ENCODE measurements around the gene LAMC3.

Gene LAMC3

DNA sequence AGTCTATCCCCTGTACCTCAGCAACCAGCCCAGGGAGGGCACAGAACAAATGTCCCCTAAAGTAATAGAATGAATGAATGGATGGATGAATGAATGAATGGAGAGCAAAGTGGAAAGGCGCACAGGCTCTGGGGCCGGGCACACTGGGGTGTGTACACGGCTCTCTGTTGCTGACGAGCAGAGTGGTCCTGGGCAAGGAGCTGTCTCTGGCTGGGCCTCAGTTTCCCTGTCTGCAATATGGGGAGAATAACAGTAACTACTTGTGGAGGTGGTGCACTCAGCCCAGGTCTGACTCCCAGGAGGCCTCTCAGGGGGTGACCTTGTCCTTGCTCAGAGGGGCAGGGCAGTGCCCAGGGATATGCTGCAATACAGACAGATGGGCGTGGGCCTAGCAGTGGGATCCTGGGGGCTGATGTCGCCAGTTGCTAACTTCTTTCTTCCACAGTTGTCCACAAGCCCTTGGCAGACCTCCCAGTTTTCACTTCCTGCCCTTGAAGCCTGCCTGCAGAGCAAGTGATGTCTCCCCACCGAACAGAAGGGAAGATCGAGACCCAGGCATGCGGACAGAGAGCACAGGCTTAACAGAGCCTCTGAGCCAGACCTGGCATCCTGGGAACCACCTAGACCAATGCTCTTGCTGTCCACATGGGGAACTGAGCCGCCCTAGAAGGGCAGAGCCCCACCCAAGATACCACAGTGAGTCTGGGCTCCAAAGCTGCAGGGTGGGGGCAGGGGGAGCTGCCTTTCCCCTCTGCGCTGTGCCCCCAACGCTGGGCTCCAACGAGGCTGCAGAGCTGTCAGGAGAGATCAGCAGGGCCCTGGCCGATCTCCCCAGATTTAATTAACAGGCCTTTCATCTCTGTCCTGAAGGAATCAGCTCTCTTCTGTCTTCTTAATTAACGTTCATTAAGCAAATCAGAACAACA lies 13.6 kb upstream of the LAMC3 start:
- H3K36me3 ChIP-seq (ENCODE audit: control insufficient read depth in 4 of 4, insufficient read depth in 4 of 4, low read length in 3 of 4) = no peaks in the 10 kb centered on the region
- ChIA-PET CTCF (interaction anchor here (0.7 kb wide), 1 partner anchor 48 kb away, joined by 3 read pairs; no protein-coding TSS in a partner anchor), POLR2A (no interaction called here)
- no peak overlapping the region for H3K27ac ChIP-seq (ENCODE audit: insufficient read depth in 1 of 2, low read depth in 1 of 2, low read length in 2 of 2, poor library complexity in 1 of 2, severe bottlenecking in 2 of 2)
- H3K4me1 ChIP-seq (ENCODE audit: control extremely low read depth in 1 of 4, control insufficient read depth in 4 of 4, insufficient read depth in 4 of 4, low read length in 3 of 4) = peaks cover 0 to 35% (median 15%) of the 10 kb centered on the region in 4 experiments
- peaks cover 0 to 16% (median 0%) of the 10 kb centered on the region in 5 experiments for H3K27me3 ChIP-seq (replicated peaks in 2 of 5; ENCODE audit: control insufficient read depth in 4 of 5, insufficient read depth in 5 of 5, low read length in 4 of 5)
- peak; percentile 22 to 59 (median 50) for DNase-seq
- no peaks in the 10 kb centered on the region for H3K9me3 ChIP-seq (ENCODE audit: control extremely low read depth in 1 of 5, control insufficient read depth in 4 of 5, insufficient read depth in 2 of 5, low read depth in 1 of 5, low read length in 4 of 5)
- H3K4me3 ChIP-seq (ENCODE audit: control insufficient read depth in 1 of 7, extremely low read depth in 1 of 7, insufficient read depth in 4 of 7, low read depth in 2 of 7, low read length in 6 of 7) = no peak overlapping the region
- WGBS (ENCODE audit: insufficient coverage) = 46% methylated on average over 14 of the region's 15 CpGs

DNA sequence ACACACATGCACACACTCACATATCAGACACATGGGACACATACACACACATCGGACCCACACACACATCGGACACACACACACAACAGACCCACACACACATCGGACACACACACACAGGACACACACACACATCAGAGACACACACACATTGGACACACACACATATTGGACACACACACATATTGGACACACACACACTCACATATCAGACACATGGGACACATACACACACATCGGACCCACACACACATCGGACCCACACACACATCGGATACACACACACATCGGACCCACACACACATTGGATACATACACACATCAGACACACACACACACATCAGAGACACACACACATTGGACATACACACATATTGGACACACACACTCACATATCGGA lies 12.8 kb upstream of the LAMC3 start:
- Histone ChIP-seq H3K9me3 (ENCODE audit: control extremely low read depth in 1 of 5, control insufficient read depth in 4 of 5, insufficient read depth in 2 of 5, low read depth in 1 of 5, low read length in 4 of 5) (no peaks in the 10 kb centered on the region), H3K4me1 (ENCODE audit: control extremely low read depth in 1 of 4, control insufficient read depth in 4 of 4, insufficient read depth in 4 of 4, low read length in 3 of 4) (peaks cover 0 to 30% (median 15%) of the 10 kb centered on the region in 4 experiments), H3K4me3 (ENCODE audit: control insufficient read depth in 1 of 7, extremely low read depth in 1 of 7, insufficient read depth in 4 of 7, low read depth in 2 of 7, low read length in 6 of 7) (no peak overlapping the region), H3K27me3 (replicated peaks in 2 of 5; ENCODE audit: control insufficient read depth in 4 of 5, insufficient read depth in 5 of 5, low read length in 4 of 5) (peaks cover 0 to 16% (median 0%) of the 10 kb centered on the region in 5 experiments), H3K27ac (ENCODE audit: insufficient read depth in 1 of 2, low read depth in 1 of 2, low read length in 2 of 2, poor library complexity in 1 of 2, severe bottlenecking in 2 of 2) (no peak overlapping the region), H3K36me3 (ENCODE audit: control insufficient read depth in 4 of 4, insufficient read depth in 4 of 4, low read length in 3 of 4) (no peaks in the 10 kb centered on the region)
- DNase-seq = no peak
- WGBS (ENCODE audit: insufficient coverage) = 98% methylated on average over 8 of the region's 8 CpGs
- ChIA-PET POLR2A (no interaction called here), CTCF (interaction anchor here (1.1 to 8.3 kb wide), 2 partner anchors 79 to 129 kb away, joined by 3 to 123 read pairs; no protein-coding TSS in a partner anchor)

DNA sequence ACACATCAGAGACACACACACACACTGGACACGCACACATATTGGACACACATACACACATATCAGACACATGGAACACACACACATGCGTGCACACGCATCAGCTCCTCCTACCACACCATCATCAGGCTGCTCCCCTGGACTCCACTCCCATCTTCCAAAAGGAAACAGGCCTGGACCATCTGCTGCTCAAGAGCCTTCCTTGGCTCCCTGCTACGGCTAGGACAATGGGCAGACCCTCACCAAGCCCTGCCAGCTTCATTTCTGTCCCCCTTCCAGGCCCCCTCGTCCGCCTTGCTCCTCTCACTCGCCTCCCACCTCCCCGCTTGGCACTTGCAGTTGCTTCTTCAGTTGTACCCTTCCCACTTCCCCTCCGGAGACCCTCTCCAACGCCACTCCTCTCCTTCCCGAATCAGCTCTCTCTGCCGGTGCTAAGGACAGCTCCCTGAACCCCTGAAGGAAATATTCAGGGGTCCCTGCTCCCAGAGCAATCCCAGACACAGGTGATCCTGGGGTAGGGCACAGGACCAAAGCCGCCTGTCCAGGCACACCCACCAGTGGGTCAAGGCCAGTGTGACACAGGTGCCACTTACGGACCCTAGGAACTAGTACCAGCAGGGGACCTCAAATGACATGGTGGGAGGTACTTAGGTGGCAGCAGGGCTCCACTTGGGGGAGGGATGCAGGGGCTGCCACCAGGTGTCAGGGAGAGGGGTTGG lies 12.1 kb upstream of the LAMC3 start:
- Histone ChIP-seq H3K36me3 (ENCODE audit: control insufficient read depth in 4 of 4, insufficient read depth in 4 of 4, low read length in 3 of 4) (no peaks in the 10 kb centered on the region), H3K4me3 (ENCODE audit: control insufficient read depth in 1 of 7, extremely low read depth in 1 of 7, insufficient read depth in 4 of 7, low read depth in 2 of 7, low read length in 6 of 7) (no peak overlapping the region), H3K4me1 (ENCODE audit: control extremely low read depth in 1 of 4, control insufficient read depth in 4 of 4, insufficient read depth in 4 of 4, low read length in 3 of 4) (peaks cover 0 to 30% (median 15%) of the 10 kb centered on the region in 4 experiments), H3K27ac (ENCODE audit: insufficient read depth in 1 of 2, low read depth in 1 of 2, low read length in 2 of 2, poor library complexity in 1 of 2, severe bottlenecking in 2 of 2) (no peak overlapping the region), H3K9me3 (ENCODE audit: control extremely low read depth in 1 of 5, control insufficient read depth in 4 of 5, insufficient read depth in 2 of 5, low read depth in 1 of 5, low read length in 4 of 5) (no peaks in the 10 kb centered on the region), H3K27me3 (replicated peaks in 2 of 5; ENCODE audit: control insufficient read depth in 4 of 5, insufficient read depth in 5 of 5, low read length in 4 of 5) (peaks cover 0 to 16% (median 0%) of the 10 kb centered on the region in 5 experiments)
- ChIA-PET CTCF (interaction anchor here (0.7 to 8.3 kb wide), 8 partner anchors 15 to 295 kb away, joined by 3 to 123 read pairs (median 8); no protein-coding TSS in a partner anchor), POLR2A (no interaction called here)
- WGBS (ENCODE audit: insufficient coverage) = 90% methylated on average over 13 of the region's 14 CpGs
- DNase-seq = no peak

DNA sequence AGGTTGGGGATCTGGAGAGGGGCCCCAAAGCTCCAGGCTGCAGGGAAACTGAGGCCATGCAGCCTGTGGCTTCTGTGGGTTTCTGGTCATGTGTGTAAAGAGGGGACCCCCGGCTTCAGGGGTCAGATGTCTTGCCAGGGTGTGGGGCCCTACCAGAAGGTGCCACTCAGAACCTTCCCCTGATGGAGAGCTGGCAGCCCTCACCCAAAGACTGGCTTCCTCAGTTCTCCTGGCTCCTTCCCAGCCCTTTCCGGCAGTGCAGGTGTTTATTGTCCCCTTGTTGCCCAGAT lies 11.6 kb upstream of the LAMC3 start:
- Histone ChIP-seq H3K4me3 (ENCODE audit: control insufficient read depth in 1 of 7, extremely low read depth in 1 of 7, insufficient read depth in 4 of 7, low read depth in 2 of 7, low read length in 6 of 7) (no peak overlapping the region), H3K36me3 (ENCODE audit: control insufficient read depth in 4 of 4, insufficient read depth in 4 of 4, low read length in 3 of 4) (no peaks in the 10 kb centered on the region), H3K4me1 (ENCODE audit: control extremely low read depth in 1 of 4, control insufficient read depth in 4 of 4, insufficient read depth in 4 of 4, low read length in 3 of 4) (peaks cover 0 to 30% (median 15%) of the 10 kb centered on the region in 4 experiments), H3K27ac (ENCODE audit: insufficient read depth in 1 of 2, low read depth in 1 of 2, low read length in 2 of 2, poor library complexity in 1 of 2, severe bottlenecking in 2 of 2) (no peak overlapping the region), H3K27me3 (replicated peaks in 2 of 5; ENCODE audit: control insufficient read depth in 4 of 5, insufficient read depth in 5 of 5, low read length in 4 of 5) (peaks cover 0 to 16% (median 0%) of the 10 kb centered on the region in 5 experiments), H3K9me3 (ENCODE audit: control extremely low read depth in 1 of 5, control insufficient read depth in 4 of 5, insufficient read depth in 2 of 5, low read depth in 1 of 5, low read length in 4 of 5) (no peaks in the 10 kb centered on the region)
- POLR2A ChIA-PET = no interaction called here
- CTCF ChIA-PET = interaction anchor here (1.0 to 8.3 kb wide), 8 partner anchors 9 to 296 kb away, joined by 3 to 123 read pairs (median 8); no protein-coding TSS in a partner anchor
- DNase-seq = no peak
- WGBS (ENCODE audit: insufficient coverage) = 20% methylated on average over 1 of the region's 2 CpGs

DNA sequence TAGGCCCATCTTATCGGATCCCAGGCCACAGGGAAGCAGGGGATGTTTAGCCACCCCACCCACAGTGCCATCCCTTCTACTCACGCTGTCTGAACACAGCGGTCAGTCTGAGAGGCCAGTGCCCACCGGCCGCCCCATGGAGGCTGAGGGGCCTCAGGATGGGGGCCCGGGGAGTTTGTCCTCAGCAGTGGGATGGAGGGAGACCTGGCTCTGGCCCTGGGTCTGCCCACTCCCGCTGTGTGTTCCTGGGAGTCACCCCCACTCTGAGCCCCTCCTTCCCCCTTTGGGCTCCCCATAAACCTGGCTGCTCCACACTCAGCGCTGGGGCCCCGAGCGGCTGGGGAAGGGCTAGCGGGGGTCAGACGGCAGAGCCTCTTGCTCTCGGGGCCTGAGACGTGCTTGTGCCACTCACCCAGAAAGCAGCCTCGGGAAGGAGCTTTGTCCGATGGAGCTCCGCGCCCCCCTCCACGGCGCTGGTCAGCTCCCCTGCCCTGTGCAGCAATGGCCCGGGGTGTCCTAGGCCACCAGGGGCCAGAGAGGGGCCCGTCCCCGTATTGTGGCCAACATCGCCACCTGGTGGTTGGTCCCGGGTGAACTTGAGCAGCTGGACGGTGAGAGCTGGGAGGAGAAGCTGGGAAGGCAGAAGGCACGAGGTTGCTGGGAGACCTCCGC lies 10.9 kb upstream of the LAMC3 start:
- H3K36me3 ChIP-seq (ENCODE audit: control insufficient read depth in 4 of 4, insufficient read depth in 4 of 4, low read length in 3 of 4) = no peaks in the 10 kb centered on the region
- ChIA-PET CTCF (interaction anchor here (0.6 to 8.3 kb wide), 29 partner anchors 10 to 297 kb away, joined by 3 to 123 read pairs (median 3); no protein-coding TSS in a partner anchor), POLR2A (interaction anchor here (0.7 to 1.0 kb wide), 2 partner anchors 128 to 358 kb away, joined by 3 to 5 read pairs; no protein-coding TSS in a partner anchor)
- H3K4me3 ChIP-seq (ENCODE audit: control insufficient read depth in 1 of 7, extremely low read depth in 1 of 7, insufficient read depth in 4 of 7, low read depth in 2 of 7, low read length in 6 of 7) = no peak overlapping the region
- no peaks in the 10 kb centered on the region for H3K9me3 ChIP-seq (ENCODE audit: control extremely low read depth in 1 of 5, control insufficient read depth in 4 of 5, insufficient read depth in 2 of 5, low read depth in 1 of 5, low read length in 4 of 5)
- DNase-seq = peak; percentile 49 to 69 (median 58)
- H3K27me3 ChIP-seq (replicated peaks in 2 of 5; ENCODE audit: control insufficient read depth in 4 of 5, insufficient read depth in 5 of 5, low read length in 4 of 5) = peaks cover 0 to 16% (median 0%) of the 10 kb centered on the region in 5 experiments
- WGBS (ENCODE audit: insufficient coverage) = 47% methylated on average over 23 of the region's 28 CpGs
- H3K27ac ChIP-seq (ENCODE audit: insufficient read depth in 1 of 2, low read depth in 1 of 2, low read length in 2 of 2, poor library complexity in 1 of 2, severe bottlenecking in 2 of 2) = no peak overlapping the region
- peaks cover 0 to 27% (median 15%) of the 10 kb centered on the region in 4 experiments for H3K4me1 ChIP-seq (ENCODE audit: control extremely low read depth in 1 of 4, control insufficient read depth in 4 of 4, insufficient read depth in 4 of 4, low read length in 3 of 4)

DNA sequence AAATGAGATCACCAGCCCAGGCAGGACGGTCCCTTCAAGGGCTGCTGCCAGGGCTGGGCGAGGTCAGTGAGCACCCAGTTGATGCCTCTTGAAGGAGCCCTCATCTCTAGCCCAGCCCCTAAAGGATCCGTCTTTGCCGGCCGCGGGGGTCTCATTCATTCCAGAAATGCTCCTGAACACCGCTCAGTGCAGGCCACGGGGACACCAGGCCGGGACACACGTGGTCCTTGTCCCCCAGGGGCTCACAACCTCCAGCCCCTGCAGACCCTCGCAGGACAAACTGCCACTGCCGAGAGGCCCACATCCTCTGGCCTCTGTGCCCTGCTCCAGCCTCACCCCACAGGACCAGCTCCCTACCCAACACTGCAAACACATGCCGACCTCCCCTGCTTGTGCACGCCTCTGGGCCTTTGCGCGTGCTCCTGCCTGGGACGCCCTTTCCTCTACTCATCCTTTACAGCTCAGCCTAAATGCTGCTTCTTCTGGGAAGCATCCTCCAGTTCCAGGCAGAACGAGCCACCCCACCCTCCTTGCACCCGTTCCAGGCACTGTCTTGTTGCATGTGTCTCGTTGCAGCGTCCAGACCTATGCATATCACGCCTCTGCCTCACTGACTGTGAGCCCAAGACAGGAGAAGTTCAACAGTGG lies 10.3 kb upstream of the LAMC3 start:
- H3K27me3 ChIP-seq (replicated peaks in 2 of 5; ENCODE audit: control insufficient read depth in 4 of 5, insufficient read depth in 5 of 5, low read length in 4 of 5) = peaks cover 0 to 16% (median 0%) of the 10 kb centered on the region in 5 experiments
- 72% methylated on average over 20 of the region's 22 CpGs for WGBS (ENCODE audit: insufficient coverage)
- no peaks in the 10 kb centered on the region for H3K36me3 ChIP-seq (ENCODE audit: control insufficient read depth in 4 of 4, insufficient read depth in 4 of 4, low read length in 3 of 4)
- ChIA-PET POLR2A (interaction anchor here (0.7 to 1.0 kb wide), 2 partner anchors 129 to 359 kb away, joined by 3 to 5 read pairs; no protein-coding TSS in a partner anchor), CTCF (interaction anchor here (0.6 to 8.3 kb wide), 30 partner anchors 11 to 297 kb away, joined by 3 to 123 read pairs (median 3); no protein-coding TSS in a partner anchor)
- H3K27ac ChIP-seq (ENCODE audit: insufficient read depth in 1 of 2, low read depth in 1 of 2, low read length in 2 of 2, poor library complexity in 1 of 2, severe bottlenecking in 2 of 2) = no peak overlapping the region
- no peaks in the 10 kb centered on the region for H3K9me3 ChIP-seq (ENCODE audit: control extremely low read depth in 1 of 5, control insufficient read depth in 4 of 5, insufficient read depth in 2 of 5, low read depth in 1 of 5, low read length in 4 of 5)
- no peak overlapping the region for H3K4me3 ChIP-seq (ENCODE audit: control insufficient read depth in 1 of 7, extremely low read depth in 1 of 7, insufficient read depth in 4 of 7, low read depth in 2 of 7, low read length in 6 of 7)
- peaks cover 0 to 21% (median 9%) of the 10 kb centered on the region in 4 experiments for H3K4me1 ChIP-seq (ENCODE audit: control extremely low read depth in 1 of 4, control insufficient read depth in 4 of 4, insufficient read depth in 4 of 4, low read length in 3 of 4)
- DNase-seq = no peak

All from common myeloid progenitor, CD34-positive (primary cell).